Fibroblast of skin of abdomen (primary cell): Measurements from ENCODE around the gene MS4A13. TPM values are rescaled to one million over a fixed set of nuclear protein-coding genes. Genes with fewer than 3 reads are reported as not detected.
A peak's percentile ranks its signal among the peaks of the same experiment; 100 is the strongest.
"Not testable (repeated sequence)": the region's sequence is repeated elsewhere in the genome, so short reads cannot be mapped to it uniquely, and the experiment has no call there.

ENCODE experiments used
- DNase-seq: peaks from one replicate; pipeline ENCODE4 v3.0.0-alpha.2; 2013
- polyA plus RNA-seq, 2 experiments: library from polyadenylated mRNA; unstranded; fragments of 120-200 nt; gene quantifications; one replicate each; pipeline ENCODE4 v1.2.1, GENCODE V29; 2013; ENCODE audit not compliant: insufficient read length in 2 of 2

The MS4A13 gene, protein sequence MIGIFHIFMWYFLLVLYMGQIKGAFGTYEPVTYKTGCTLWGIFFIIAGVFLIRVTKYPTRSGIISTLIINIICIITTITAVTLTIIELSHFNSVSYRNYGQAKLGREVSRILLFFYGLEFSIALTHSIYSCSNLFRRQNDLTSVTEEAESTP
- not detected for polyA plus RNA-seq (2013, experiment 1 of 2; ENCODE audit: insufficient read length)
- polyA plus RNA-seq (2013, experiment 2 of 2; ENCODE audit: insufficient read length) = not detected

DNA sequence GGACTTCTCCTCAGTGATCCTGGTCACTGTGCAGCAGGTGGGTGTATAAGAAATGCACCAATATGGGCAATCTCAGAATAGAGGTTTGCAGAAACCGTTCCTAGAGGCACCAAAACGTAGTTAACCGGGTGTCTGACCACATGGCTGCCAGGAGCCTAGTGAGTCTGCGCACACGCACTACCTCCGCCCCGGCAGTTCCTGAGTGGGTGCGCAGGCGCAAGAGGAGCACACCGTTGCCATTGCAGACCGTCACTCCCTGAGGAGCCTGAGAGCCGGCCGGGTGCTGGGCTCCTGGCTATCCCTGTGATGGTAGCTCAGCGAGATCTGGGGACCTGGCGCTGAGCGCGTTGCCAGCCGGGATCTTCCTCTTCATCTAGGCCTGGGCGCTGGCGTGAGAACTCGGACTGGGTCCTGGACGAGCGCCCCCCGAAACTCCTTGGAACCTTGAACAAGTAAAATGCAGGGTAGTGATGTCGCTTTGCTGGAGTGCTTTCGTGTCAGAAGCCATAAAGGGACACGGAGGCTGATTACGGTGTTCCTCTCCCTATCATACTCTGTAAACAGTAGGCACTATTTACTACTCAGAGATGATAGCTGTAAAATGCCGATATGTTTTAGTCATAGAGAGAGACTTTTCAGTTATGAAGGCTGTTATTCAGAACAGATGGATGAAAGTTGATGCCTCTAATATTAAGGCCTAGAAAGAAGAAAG is at the start of gene MS4A13:
TSS of gene MS4A13 (plus strand) at position 249 of the 712 bp plus-strand sequence. CDS start 2,692 bp downstream, outside the sequence.
- DNase-seq = no peak

DNA sequence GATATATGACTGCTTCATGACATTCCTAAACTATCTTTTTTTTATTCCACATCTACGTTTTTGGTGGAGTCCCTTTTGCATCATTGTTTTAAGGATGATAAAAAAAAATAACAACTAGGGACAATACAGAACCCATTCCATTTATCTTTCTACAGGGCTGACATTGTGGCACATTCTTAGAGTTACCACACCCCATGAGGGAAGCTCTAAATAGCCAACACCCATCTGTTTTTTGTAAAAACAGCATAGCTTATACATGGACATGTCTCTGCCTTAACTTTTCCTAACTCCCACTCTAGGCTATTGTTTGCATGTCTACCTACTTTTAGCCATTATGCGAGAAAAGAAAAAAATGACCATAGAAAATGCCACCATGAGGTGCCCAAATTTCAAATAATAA is 46.4 kb upstream of the MS4A13 start:
- no peak for DNase-seq

DNA sequence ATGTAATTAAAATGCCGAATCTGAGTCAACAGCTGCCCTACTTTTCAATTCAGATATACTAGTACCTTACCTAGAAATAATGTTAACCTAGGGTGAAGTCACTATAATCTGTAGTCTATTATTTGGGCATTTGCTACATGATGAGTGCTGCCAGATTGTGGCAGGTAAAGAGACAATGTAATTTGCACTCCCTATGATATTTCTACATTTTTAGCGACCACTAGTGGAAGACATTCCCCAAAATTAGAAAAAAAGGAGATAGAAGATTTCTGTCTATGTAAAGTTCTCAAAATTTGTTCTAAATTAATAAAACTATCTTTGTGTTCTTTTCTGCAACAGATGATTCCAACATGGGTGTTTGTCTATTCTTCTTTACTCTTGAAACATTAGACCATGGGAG is 45.5 kb upstream of the MS4A13 start:
- DNase-seq = no peak

DNA sequence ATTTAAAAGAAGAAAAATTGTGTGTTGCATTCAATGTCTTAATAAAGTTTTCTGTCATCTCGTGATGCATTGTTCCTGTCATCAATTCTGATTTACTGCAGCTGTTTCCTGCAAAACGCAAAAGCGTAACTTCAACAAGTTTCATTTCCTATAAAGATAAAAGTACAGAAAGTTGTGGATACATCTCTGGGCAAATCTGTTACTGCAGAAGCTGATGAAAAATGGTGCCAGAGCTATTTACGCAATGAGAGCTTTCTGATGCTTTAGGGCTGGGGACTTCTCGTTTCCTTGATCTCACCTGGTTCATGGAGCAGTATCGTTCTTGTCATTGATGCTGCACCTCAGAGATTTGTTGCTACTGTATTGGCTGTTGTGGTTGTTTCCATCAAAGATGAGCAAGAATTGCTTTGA is 38.2 kb upstream of the MS4A13 start:
- DNase-seq = no peak

DNA sequence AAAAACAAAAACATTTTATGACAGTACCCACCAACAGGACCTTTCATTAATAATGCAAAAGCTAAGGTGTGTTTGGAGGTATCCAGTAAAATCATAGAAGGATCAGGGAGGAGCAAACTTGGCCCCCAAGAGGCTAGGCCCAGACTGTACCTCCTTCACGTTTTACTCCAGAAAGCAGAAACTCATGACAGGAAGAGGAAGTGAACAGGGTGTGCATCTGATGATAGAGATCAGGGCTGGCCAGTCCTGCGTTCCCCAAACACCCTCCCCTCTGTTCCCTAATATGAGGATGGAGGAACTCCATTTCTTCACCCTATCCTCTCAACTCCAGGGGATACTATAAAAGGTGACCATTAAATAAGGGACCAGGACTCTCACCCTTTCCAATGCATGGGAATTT is 32.8 kb upstream of the MS4A13 start:
- DNase-seq = no peak

DNA sequence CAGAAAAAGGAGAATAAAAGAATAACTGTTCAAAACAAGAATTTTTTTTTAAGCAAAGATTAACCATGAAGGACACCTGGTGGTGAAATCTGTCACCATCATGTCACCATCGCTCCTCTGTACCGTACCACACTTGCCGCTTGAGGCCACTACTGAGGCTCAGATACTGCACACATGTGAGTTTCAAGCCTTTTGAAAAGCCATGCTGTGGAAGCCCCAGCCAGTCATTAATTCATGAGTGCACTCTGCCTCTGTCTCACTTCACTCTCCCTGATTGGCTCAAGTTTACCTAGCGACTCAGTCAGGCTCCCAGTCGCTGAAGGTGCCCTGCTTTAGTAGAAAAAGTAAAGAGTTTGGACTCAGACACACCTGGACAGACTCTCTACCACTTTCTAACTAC is 29.2 kb upstream of the MS4A13 start:
- no peak for DNase-seq

DNA sequence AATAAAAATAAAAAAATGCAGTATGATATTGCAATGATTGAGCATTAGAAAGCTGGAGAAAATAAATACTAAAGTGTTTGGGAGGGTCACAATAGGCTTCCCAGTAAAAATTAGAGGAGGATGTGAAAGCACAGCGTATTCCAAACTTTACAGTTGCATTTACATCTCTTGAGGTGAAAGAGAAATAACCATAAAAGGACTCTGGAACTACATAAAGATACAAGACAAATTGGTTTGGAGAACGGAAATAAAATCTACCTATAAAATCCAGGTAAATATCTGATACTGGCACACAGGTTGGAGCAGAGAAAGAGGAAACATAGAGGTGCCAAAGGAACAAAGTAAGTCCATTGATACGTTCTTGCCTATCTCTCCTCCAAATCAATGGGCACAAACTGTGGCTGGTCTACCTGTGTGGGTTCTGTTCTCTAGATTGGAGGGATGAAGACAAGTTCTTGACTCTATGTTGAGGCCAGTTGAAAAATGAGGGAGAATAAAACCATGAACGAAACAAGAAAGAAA is 22.6 kb upstream of the MS4A13 start, which contains the start of gene MS4A12:
TSS of gene MS4A12 (plus strand) at position 291 of the 522 bp plus-strand sequence. CDS start 4,541 bp downstream, outside the sequence.
- no peak for DNase-seq

DNA sequence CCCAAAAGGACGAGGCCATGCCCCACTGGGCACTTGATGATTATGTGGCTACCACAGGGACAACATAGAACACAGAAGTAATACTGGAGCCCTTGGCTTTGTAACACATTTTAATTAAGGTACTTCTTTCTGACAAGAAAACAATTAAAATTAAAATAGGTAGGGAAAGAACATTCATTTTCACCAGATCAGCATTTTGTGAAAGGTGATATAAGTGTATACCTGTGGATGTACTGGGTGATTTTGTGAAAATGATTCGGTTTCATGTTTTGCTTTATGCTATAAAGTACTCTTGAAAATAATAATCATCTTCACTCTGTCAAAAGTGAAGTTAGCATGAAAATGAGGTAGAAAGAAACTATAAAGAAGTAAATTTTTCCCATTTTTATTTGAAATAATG is 21.7 kb upstream of the MS4A13 start:
- no peak for DNase-seq

DNA sequence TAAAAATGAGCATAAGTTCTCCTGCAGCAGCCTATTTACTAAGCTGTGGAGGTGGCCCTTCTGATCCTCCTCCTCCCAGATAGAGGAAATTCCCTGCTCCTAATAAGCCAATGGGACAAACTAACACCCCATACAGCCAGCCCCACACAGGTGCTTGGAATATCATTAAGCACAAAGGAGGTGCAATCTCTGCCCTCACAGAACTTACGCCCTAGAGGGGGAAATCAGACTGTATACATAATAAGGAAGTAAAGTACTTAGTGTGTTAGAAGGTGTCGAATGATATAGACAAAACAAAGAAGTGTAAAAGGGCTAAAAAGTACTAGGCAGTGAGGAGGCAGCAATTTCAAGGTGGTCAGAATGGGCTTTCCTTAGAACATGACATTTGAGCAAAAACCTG is 16.8 kb upstream of the MS4A13 start:
- no peak for DNase-seq

DNA sequence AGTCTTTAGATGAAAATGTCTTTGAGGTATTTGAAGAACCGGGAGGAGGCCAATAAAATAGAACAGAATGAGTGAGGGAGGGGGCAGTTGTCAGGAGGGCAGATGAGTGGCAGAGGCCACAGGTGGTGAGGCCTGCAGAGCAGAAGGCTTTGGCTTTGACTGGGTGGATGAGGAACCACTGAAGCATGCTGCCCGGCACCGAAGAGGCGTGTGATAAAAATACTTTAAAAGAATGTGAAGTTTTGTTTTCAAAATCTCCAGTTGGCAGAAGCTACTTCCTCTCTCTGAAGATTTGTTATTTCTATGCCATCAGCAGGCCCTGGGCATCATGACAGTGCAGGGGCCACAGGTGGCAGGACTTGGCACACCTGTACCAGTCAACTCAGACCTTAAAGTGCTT is 16.3 kb upstream of the MS4A13 start:
- no peak for DNase-seq

DNA sequence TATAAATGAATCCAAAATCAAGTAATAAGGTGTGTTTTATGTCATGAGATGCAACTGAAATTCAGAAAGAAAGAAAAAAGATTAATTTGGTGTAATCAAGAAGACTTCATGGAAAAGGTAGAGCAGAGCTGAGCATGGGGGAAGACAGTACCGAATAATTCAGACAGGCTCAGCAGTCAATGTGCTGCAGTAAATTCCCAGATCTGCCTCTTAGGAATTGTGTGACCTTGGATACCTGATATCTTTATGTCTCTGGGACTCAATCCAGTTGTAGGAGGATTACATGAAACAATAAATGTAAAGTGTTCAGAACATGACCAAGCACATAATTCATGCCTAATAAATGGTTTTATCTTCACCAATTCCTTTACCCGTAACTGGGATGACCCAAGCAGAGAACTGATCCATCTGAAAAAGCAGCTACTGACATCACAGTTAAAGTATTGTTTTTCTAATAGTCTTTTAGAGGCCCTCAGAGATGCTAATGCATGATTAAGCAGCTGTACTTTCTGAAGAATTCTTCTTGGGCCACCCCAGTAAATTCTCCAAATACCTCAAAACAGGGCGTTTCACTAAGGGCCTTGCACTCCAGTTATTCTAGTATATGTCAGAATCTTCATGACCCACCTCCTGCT is 14.8 kb upstream of the MS4A13 start:
- peak; percentile 21 for DNase-seq

DNA sequence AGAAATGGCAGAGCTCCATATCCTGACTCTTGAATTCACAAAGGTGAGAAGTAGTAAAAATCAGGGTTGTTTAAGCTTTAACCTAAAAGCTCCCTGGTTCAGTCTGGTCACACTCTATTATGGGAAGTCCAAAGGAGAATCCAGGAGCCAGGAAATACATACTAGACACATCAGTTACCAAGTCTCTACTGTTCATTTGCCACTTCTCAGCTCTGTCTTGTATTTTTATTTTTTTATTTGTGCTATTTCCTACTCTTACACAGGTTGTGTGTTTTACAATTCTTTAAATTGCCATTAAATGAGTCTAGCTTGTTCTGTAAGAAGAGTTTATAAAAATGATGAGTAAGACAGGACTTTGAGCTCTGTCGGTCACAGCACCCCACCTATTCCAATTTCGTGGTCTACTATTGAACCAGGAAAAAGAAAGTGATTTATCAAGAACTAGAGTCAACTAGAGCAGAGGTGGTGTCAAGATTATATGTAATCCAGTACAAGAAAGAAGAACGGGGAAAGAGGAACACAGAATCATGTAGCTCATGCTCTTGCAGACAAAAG is 12.9 kb upstream of the MS4A13 start:
- no peak for DNase-seq

DNA sequence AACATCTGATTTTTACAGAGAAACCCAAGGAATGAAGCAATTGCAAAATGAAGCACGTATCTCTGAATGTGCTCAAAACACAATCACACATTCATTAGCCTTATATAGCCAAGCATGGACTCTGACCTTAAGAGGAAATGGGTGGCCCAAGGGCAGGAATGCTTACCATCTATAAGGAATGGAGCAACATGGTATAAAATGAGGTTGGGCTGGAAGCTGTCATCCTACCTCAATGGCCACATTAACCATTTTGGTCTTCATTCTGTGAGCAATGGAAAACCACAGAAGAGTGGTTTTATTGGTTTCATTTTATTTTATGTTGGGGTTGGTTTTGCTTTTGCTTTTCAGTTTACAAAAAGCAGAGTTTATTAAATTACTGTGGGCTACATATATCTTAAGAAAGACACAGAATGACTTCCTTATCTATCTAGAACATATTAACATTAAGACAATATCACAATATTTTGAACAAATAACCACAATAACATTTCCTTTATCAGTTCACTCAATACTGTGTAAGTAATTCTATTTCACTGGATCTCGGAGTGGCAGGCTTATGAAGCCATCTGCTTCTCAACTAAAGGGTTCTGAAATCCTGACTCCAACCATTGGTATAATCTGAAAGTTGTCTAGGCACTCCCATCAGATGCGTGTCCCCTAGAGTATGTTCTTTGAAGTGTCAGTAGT is 10.8 kb upstream of the MS4A13 start:
- DNase-seq = no peak

DNA sequence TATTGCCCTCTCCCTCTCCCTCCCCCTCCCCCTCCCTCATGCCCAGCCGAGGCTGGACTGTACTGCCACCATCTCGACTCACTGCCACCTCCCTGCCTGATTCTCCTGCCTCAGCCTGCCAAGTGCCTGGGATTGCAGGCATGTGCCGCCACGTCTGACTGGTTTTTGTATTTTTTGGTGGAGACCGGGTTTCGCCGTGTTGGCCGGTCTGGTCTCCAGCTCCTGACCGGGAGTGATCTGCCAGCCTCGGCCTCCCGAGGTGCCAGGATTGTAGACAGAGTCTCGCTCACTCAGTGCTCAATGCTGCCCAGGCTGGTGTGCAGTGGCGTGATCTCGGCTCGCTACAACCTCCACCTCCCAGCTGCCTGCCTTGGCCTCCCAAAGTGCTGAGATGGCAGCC is 5.6 kb upstream of the MS4A13 start:
- not testable (repeated sequence) for DNase-seq

DNA sequence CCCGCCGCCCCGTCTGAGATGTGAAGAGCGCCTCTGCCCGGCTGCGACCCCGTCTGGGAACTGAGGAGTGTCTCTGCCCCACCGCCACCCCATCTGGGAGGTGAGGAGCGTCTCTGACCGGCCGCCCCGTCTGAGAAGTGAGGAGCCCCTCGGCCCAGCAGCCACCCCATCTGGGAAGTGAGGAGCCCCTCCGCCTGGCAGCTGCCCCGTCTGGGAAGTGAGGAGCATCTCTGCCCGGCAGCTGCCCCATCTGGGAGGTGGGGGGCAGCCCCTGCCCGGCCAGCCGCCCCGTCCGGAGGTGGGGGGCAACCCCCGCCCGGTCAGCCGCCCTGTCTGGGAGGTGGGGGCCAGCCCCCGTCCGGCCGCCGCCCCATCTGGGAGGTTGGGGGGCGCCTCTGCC is 5.0 kb upstream of the MS4A13 start:
- not testable (repeated sequence) for DNase-seq

DNA sequence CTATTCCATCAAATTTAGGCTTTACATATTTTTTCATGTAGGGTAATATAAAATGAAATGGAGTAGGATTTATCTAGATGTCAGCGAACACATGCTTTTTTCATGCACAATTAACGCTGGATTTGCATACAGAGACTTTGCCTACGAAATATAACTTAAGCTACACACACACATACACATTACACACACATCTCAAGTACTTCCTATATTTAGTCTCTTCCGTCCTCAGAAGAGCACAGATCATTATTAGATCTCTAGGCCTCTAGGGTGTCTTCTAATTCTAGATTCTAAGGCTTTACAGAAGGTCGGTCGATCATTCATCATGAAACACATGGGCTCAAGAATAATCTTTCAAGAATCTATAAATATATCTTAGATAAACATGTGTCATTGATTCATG is 3.8 kb upstream of the MS4A13 start:
- DNase-seq = no peak

DNA sequence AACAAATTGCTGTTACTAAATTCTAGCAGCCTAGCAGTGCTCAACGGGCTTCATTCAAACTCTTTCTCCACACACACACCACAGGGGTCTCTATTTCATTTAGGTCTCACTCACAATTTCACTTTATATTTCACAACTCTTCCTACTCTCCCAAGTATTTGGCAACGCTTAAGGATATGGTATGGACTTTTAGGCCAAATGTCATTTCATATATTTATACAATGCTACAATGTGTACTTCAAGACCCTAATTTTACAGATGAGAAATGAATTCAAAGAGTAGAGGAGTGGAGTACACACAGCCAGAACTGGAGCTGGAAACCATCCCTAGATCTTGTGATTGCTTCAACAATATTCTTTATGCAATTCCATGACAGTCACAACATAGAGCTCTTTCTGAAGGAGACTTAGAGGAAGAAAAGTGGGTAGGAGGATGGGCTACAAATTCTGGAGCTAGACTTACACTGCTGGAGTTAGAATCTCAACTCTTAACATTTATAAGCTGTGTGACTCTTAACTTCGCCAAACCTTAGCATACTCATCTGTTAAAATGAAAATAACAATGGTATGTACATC is 2.5 kb upstream of the MS4A13 start:
- no peak for DNase-seq

DNA sequence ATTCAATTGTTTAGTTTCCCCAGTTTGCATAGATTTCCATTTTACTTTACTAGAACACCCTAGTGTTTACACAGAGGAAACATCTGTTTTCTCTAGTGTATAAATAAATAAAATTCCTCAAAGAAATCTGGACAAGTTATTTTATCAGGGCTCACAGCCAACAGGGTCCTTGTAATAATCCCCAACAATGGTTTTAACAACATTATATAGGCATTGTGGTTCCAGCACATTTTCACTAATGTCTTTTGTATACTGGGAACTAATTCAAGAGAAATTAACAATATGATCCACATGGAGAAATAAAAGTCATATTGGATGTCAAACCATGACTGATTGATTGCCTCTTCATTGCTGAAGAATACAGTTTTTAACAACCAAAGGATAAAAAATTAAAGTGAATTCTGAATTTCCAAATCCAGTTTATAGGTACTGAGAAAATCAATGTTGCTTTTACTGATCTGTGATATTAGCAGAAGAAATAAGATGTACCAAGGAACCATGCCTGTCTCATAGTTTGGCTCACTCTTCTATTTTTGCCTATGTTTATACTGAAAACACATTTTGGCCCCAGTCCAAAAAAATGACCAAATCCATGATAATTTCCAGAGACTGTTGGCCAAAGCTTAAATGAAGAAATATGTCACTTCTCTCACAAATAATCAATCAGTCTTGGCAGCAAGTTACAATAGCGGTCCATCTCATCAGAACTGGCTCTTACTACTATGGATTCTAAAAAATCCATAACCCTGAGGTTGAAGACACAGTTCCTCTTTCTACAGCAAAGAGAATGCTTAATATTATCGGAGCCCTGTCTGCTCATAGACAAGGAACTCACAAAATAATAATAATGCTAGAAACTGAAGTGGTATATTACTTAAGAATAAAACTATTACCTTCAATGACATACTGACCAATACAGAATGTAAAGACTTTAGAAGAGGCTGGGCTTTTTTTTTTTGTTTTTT is 1.4 kb upstream of the MS4A13 start:
- no peak for DNase-seq

DNA sequence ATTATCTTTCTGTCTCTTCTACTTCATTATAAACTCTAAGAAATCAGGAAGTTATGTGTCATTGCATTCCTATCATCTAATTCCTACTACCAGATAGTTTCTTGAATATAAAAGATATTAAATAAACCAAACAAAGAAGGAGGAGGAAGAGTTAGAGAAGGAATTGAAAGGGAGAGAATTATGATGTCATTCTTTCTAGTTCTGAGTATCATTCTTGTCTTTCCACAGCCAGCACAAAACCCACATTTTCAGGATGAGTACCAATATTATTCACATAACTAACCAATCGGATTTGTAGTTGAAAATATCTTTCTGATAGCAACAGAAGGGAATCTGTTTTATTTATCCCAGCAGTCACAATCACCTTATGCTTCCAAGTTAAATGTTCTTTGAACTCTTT is 13.3 kb downstream of the MS4A13 start:
- no peak for DNase-seq

DNA sequence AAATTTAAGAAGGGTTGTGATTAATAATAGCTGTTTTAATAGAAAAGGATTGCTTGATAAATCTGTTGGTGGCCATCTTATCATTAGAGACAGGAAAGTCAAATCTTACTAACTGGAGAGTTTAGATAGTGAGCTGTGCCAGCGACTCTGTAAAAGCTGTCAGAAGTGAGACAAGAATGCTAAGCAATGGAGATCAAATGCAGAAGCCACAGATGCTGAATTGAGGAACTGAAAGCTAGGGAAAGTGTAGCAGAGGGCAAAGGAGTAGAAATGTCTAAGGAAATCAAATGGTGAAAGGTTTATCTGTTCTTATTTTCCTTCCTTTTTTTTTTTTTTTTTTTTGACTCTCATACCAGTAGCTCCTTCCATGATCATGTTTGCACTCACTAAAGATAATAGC is 13.7 kb downstream of the MS4A13 start:
- no peak for DNase-seq
